Measurements from ENCODE around the gene MFNG.

Gene MFNG, protein sequence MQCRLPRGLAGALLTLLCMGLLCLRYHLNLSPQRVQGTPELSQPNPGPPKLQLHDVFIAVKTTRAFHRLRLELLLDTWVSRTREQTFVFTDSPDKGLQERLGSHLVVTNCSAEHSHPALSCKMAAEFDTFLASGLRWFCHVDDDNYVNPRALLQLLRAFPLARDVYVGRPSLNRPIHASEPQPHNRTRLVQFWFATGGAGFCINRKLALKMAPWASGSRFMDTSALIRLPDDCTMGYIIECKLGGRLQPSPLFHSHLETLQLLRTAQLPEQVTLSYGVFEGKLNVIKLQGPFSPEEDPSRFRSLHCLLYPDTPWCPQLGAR

DNA sequence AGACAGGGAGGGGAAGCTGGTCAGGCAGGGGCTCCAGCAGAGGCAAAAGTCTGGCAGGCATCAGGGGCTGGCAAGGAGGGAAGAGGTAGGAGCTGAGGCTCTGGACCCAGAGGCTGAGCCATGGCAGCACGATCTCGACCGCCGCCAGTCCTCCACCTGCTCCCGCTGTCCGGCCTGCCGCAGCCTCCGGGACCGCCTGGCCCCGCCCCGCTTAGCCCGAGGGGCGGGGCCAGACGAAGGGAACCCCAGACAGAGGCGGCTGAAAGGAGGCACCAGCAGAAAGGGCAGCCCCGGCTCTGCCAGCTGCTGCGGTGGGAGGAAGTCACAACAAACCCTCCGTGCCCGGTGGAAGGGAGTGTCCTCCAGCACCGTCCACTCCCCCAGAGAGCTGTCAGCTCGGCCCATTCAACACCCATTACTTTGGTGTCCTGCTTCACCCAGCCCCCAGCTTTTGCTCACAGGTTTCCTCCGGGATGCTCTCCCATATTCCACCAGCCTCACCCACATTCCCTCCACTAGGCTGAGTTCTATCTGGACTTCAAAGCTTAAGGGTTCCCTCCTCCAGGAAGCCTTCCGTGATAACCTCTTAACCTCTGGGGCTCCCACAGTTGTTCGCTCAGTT is at the start of gene MFNG:
TSS of gene MFNG (minus strand) at position 161 of the 622 bp plus-strand sequence. CDS start 207 bp downstream, outside the sequence.
- H3K4me3 ChIP-seq (ENCODE audit: low read depth, low read length), result no peak within 1 kb of the TSS
- TF ChIP-seq ZNF366 (tag by site-specific recombination; conservative IDR thresholded peaks at IDR 0.05) (peak; percentile 36; the same call in 1 of the 2 replicates), ZBTB48 (tag by site-specific recombination; IDR thresholded peaks at IDR 0.05) (0 out of 2 replicates have a peak, but pooled peaks have one; percentile 23), WT1 (tag by site-specific recombination; IDR thresholded peaks at IDR 0.05) (peak; percentile 78), ZNF670 (tag by site-specific recombination; IDR thresholded peaks at IDR 0.05; ENCODE audit: low read depth) (no peak), ZFP41 (tag by site-specific recombination; IDR thresholded peaks at IDR 0.05; ENCODE audit: borderline replicate concordance) (no peak), ZNF121 (tag by site-specific recombination; IDR thresholded peaks at IDR 0.05) (peak; percentile 44; the same call in 1 of the 2 replicates), ZNF837 (tag by site-specific recombination; IDR thresholded peaks at IDR 0.05) (no peak), EGR2 (tag by site-specific recombination; IDR thresholded peaks at IDR 0.05; ENCODE audit: low read depth) (peak; percentile 42), ZNF548 (tag by site-specific recombination; IDR thresholded peaks at IDR 0.05) (no peak), KLF9 (tag by site-specific recombination; IDR thresholded peaks at IDR 0.05; ENCODE audit: low read depth) (0 out of 2 replicates have a peak, but pooled peaks have one; percentile 15), SP3 (tag by site-specific recombination; IDR thresholded peaks at IDR 0.05) (peak; percentile 41), ZFP69B (tag by site-specific recombination; IDR thresholded peaks at IDR 0.05) (no peak), ZNF473 (tag by site-specific recombination; IDR thresholded peaks at IDR 0.05) (no peak), ZNF175 (tag by site-specific recombination; IDR thresholded peaks at IDR 0.05) (no peak), ZNF202 (tag by site-specific recombination; IDR thresholded peaks at IDR 0.05; ENCODE audit: borderline replicate concordance) (no peak), SP2 (tag by site-specific recombination; IDR thresholded peaks at IDR 0.05) (peak; percentile 63), ZNF335 (tag by site-specific recombination; conservative IDR thresholded peaks at IDR 0.05) (peak; percentile 83), ZBTB20 (tag by site-specific recombination; IDR thresholded peaks at IDR 0.05) (peak; percentile 49; the same call in 1 of the 2 replicates)
- TF ChIP-seq, protein P1, sequence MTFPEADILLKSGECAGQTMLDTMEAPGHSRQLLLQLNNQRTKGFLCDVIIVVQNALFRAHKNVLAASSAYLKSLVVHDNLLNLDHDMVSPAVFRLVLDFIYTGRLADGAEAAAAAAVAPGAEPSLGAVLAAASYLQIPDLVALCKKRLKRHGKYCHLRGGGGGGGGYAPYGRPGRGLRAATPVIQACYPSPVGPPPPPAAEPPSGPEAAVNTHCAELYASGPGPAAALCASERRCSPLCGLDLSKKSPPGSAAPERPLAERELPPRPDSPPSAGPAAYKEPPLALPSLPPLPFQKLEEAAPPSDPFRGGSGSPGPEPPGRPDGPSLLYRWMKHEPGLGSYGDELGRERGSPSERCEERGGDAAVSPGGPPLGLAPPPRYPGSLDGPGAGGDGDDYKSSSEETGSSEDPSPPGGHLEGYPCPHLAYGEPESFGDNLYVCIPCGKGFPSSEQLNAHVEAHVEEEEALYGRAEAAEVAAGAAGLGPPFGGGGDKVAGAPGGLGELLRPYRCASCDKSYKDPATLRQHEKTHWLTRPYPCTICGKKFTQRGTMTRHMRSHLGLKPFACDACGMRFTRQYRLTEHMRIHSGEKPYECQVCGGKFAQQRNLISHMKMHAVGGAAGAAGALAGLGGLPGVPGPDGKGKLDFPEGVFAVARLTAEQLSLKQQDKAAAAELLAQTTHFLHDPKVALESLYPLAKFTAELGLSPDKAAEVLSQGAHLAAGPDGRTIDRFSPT (tag by site-specific recombination; IDR thresholded peaks at IDR 0.05), result 0 out of 2 replicates have a peak, but pooled peaks have one; percentile 21
- TF ChIP-seq, protein P2, sequence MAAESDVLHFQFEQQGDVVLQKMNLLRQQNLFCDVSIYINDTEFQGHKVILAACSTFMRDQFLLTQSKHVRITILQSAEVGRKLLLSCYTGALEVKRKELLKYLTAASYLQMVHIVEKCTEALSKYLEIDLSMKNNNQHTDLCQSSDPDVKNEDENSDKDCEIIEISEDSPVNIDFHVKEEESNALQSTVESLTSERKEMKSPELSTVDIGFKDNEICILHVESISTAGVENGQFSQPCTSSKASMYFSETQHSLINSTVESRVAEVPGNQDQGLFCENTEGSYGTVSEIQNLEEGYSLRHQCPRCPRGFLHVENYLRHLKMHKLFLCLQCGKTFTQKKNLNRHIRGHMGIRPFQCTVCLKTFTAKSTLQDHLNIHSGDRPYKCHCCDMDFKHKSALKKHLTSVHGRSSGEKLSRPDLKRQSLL (tag by site-specific recombination; IDR thresholded peaks at IDR 0.05), result no peak
- TF ChIP-seq, protein P3, sequence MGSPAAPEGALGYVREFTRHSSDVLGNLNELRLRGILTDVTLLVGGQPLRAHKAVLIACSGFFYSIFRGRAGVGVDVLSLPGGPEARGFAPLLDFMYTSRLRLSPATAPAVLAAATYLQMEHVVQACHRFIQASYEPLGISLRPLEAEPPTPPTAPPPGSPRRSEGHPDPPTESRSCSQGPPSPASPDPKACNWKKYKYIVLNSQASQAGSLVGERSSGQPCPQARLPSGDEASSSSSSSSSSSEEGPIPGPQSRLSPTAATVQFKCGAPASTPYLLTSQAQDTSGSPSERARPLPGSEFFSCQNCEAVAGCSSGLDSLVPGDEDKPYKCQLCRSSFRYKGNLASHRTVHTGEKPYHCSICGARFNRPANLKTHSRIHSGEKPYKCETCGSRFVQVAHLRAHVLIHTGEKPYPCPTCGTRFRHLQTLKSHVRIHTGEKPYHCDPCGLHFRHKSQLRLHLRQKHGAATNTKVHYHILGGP (tag by site-specific recombination; IDR thresholded peaks at IDR 0.05), result no peak
- TF ChIP-seq, protein P4, sequence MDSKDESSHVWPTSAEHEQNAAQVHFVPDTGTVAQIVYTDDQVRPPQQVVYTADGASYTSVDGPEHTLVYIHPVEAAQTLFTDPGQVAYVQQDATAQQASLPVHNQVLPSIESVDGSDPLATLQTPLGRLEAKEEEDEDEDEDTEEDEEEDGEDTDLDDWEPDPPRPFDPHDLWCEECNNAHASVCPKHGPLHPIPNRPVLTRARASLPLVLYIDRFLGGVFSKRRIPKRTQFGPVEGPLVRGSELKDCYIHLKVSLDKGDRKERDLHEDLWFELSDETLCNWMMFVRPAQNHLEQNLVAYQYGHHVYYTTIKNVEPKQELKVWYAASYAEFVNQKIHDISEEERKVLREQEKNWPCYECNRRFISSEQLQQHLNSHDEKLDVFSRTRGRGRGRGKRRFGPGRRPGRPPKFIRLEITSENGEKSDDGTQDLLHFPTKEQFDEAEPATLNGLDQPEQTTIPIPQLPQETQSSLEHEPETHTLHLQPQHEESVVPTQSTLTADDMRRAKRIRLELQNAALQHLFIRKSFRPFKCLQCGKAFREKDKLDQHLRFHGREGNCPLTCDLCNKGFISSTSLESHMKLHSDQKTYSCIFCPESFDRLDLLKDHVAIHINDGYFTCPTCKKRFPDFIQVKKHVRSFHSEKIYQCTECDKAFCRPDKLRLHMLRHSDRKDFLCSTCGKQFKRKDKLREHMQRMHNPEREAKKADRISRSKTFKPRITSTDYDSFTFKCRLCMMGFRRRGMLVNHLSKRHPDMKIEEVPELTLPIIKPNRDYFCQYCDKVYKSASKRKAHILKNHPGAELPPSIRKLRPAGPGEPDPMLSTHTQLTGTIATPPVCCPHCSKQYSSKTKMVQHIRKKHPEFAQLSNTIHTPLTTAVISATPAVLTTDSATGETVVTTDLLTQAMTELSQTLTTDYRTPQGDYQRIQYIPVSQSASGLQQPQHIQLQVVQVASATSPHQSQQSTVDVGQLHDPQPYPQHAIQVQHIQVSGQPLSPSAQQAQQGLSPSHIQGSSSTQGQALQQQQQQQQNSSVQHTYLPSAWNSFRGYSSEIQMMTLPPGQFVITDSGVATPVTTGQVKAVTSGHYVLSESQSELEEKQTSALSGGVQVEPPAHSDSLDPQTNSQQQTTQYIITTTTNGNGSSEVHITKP (tag by site-specific recombination; IDR thresholded peaks at IDR 0.05), result peak; percentile 73
- TF ChIP-seq, protein P5, sequence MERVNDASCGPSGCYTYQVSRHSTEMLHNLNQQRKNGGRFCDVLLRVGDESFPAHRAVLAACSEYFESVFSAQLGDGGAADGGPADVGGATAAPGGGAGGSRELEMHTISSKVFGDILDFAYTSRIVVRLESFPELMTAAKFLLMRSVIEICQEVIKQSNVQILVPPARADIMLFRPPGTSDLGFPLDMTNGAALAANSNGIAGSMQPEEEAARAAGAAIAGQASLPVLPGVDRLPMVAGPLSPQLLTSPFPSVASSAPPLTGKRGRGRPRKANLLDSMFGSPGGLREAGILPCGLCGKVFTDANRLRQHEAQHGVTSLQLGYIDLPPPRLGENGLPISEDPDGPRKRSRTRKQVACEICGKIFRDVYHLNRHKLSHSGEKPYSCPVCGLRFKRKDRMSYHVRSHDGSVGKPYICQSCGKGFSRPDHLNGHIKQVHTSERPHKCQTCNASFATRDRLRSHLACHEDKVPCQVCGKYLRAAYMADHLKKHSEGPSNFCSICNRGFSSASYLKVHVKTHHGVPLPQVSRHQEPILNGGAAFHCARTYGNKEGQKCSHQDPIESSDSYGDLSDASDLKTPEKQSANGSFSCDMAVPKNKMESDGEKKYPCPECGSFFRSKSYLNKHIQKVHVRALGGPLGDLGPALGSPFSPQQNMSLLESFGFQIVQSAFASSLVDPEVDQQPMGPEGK (tag by site-specific recombination; IDR thresholded peaks at IDR 0.05), result peak; percentile 20; the same call in 1 of the 2 replicates

More for the DNA sequence above, at the start of gene MFNG:
- 0 out of 2 replicates have a peak, but pooled peaks cover 6% of the 10 kb centered on the region for H3K4me1 ChIP-seq (ENCODE audit: control insufficient read depth, insufficient read depth, low read length)
- POLR2A ChIA-PET, result interaction anchor here (0.5 to 2.3 kb wide), 3 partner anchors 9 to 1084 kb away, joined by 3 to 8 read pairs (median 5); no protein-coding TSS in a partner anchor
- no peak within 1 kb of the TSS for H3K27ac ChIP-seq (ENCODE audit: extremely low read depth, low read depth, low read length)
- H3K9me3 ChIP-seq (ENCODE audit: control insufficient read depth, insufficient read depth, low read depth, low read length), result no peaks in the 10 kb centered on the region
- H3K36me3 ChIP-seq (ENCODE audit: control insufficient read depth in 2 of 2, insufficient read depth in 1 of 2, low read length in 2 of 2), result peaks cover 0 to 11% of the 10 kb centered on the region in 2 experiments; a peak in 1 of 3 replicates
- CTCF ChIA-PET, result interaction anchor here (0.5 to 2.4 kb wide), 7 partner anchors 12 to 1338 kb away, joined by 3 to 25 read pairs (median 3); no protein-coding TSS in a partner anchor
